GM12864 (cell line): Measurements from ENCODE around the gene ESAM.

Source experiments
- DNase-seq: peaks from one replicate; pipeline ENCODE4 v3.0.0-alpha.2; 2011; ENCODE audit warnings: low read depth
- H3K4me3 ChIP-seq: 2 replicates; pipeline ENCODE4 v1.5.1; 2011; ENCODE audit warnings: mild to moderate bottlenecking, low read depth, low read length, control low read depth
- CTCF ChIP-seq: IDR thresholded peaks from 2 replicates; pipeline ENCODE4 v1.5.1; 2011; ENCODE audit warnings: low read depth, mild to moderate bottlenecking, moderate library complexity, low read length, control low read depth, inconsistent platforms; ENCODE audit errors: missing control alignments

Gene ESAM

GRCh38 chr11:124791626-124792341 lies 29.7 kb upstream of the ESAM start:
- peak; percentile 2 for TF ChIP-seq CTCF
- DNase-seq: no peak
- no peak overlapping the region; the same call in 1 of the 2 replicates for H3K4me3 ChIP-seq

- no peak for DNase-seq
- no peak overlapping the region for H3K4me3 ChIP-seq
- TF ChIP-seq CTCF: no peak
Measured at GRCh38 chr11:124788521-124788920, 26.4 kb upstream of the ESAM start.

- TF ChIP-seq CTCF: no peak
- no peak overlapping the region for H3K4me3 ChIP-seq
- no peak for DNase-seq
Measured at GRCh38 chr11:124784051-124784450, 22.0 kb upstream of the ESAM start.

- no peak for DNase-seq
- H3K4me3 ChIP-seq: no peak overlapping the region
- no peak for TF ChIP-seq CTCF
Measured at GRCh38 chr11:124783002-124783401, 20.9 kb upstream of the ESAM start.

- no peak for DNase-seq
- no peak for TF ChIP-seq CTCF
- H3K4me3 ChIP-seq: no peak overlapping the region
Measured at GRCh38 chr11:124779568-124779967, 17.5 kb upstream of the ESAM start.

GRCh38 chr11:124778281-124778680 lies 16.2 kb upstream of the ESAM start:
- H3K4me3 ChIP-seq: no peak overlapping the region
- no peak for TF ChIP-seq CTCF
- no peak for DNase-seq
